GM23248 (cell line): Measurements from ENCODE around the gene NKAIN1.

Experiments used
- EZH2 ChIP-seq: fragments of 200-600 bp; sonication (generic); IDR thresholded peaks from 2 replicates; pipeline ENCODE4 v1.6.1; 2018; ENCODE audit warnings: antibody characterized with exemption, mild to moderate bottlenecking; ENCODE audit not compliant: insufficient read depth, poor library complexity, severe bottlenecking
- EZH2phosphoT487 ChIP-seq: fragments of 200-600 bp; sonication (generic); IDR thresholded peaks from 2 replicates; pipeline ENCODE4 v1.6.1; 2018; ENCODE audit warnings: antibody characterized with exemption, moderate library complexity, mild to moderate bottlenecking, low read depth; ENCODE audit not compliant: insufficient read depth

DNA sequence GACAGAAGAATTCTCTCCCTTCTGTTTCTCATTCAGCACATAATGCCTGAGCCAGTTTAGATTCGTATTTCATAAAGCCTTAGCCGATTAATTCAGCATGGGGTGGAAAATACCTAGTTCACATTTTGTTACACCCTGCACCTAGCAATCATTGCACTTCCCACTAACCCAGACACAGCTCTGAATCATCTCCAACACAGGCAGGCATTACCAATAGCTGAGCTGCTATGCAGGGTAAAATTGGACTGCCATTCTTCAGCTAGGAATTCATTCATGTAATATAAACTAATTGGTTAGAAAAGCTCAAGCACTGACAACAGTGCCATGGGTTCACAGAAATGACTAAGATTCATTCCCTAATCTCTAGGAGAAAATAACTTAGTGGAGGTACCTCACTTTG lies 26.9 kb upstream of the NKAIN1 start:
- TF ChIP-seq EZH2 (no peak), EZH2phosphoT487 (no peak)
